LNCaP clone FGC (cell line): ENCODE data around the gene PLPPR1.

Experiments
- DNase-seq: peaks from one replicate; pipeline ENCODE4 v3.0.0-alpha.2; 2011; ENCODE audit warnings: low read depth
- H3K4me3 ChIP-seq: 2 replicates; pipeline ENCODE4 v1.5.1; 2011; ENCODE audit warnings: mild to moderate bottlenecking, low read depth, low read length, control low read depth
- CTCF ChIP-seq: IDR thresholded peaks from 2 replicates; pipeline ENCODE4 v1.5.1; 2012; ENCODE audit warnings: mild to moderate bottlenecking; ENCODE audit not compliant: control insufficient read depth, insufficient read depth; ENCODE audit errors: extremely low read depth

The PLPPR1 gene

GRCh38 chr9:101014566-101014965 is 14.0 kb upstream of the PLPPR1 start:
- H3K4me3 ChIP-seq, result no peak overlapping the region
- TF ChIP-seq CTCF, result no peak
- no peak for DNase-seq

- TF ChIP-seq CTCF, result no peak
- DNase-seq, result no peak
- H3K4me3 ChIP-seq, result no peak overlapping the region
Observed at GRCh38 chr9:101018467-101018866, 10.1 kb upstream of the PLPPR1 start.

- no peak overlapping the region for H3K4me3 ChIP-seq
- no peak for TF ChIP-seq CTCF
- no peak for DNase-seq
Observed at GRCh38 chr9:101022704-101023103, 5.8 kb upstream of the PLPPR1 start.

GRCh38 chr9:101025940-101026339 is 2.6 kb upstream of the PLPPR1 start:
- TF ChIP-seq CTCF, result no peak
- H3K4me3 ChIP-seq, result no peak overlapping the region
- no peak for DNase-seq

- peak; percentile 58 for DNase-seq
- H3K4me3 ChIP-seq, result no peak overlapping the region
- TF ChIP-seq CTCF, result no peak
Observed at GRCh38 chr9:101026824-101027223, 1.7 kb upstream of the PLPPR1 start.

GRCh38 chr9:101027236-101027635 is 1.3 kb upstream of the PLPPR1 start:
- no peak for DNase-seq
- TF ChIP-seq CTCF, result no peak
- no peak overlapping the region for H3K4me3 ChIP-seq

GRCh38 chr9:101027733-101028345 is 688 bp upstream of the PLPPR1 start:
- peak overlapping the region; percentile 51 for H3K4me3 ChIP-seq
- TF ChIP-seq CTCF, result no peak
- no peak for DNase-seq
